ENCODE data around the gene CCL7. TPM values are rescaled to one million over a fixed set of nuclear protein-coding genes. Genes with fewer than 3 reads are reported as not detected.

CCL7 gene
- total and polyA plus RNA-seq, 9 of the 15 experiments (the other 6 are each of a cell fraction or from before 2014, with no cell fraction given), result not detected

- no peaks in the 10 kb centered on the region for H3K36me3 ChIP-seq (ENCODE audit: control insufficient read depth, insufficient read depth, low read length)
- in situ Hi-C loops (cut with MboI) (no loop called here), intact Hi-C loops (cut with micrococcal nuclease) (no loop called here)
- H3K9me3 ChIP-seq (replicated peaks; ENCODE audit: control insufficient read depth, insufficient read depth, low read depth, low read length), result no peaks in the 10 kb centered on the region
- CTCF ChIA-PET (ENCODE audit: low intra/inter-chr PET ratio), result no interaction called here
- no peak overlapping the region for H3K27ac ChIP-seq (ENCODE audit: extremely low read depth, low read depth, low read length)
- H3K79me2 ChIP-seq (ENCODE audit: control insufficient read depth, insufficient read depth, low read length), result no peaks in the 10 kb centered on the region
- no peak for ATAC-seq
- POLR2A ChIA-PET, result no interaction called here
- H3K9me1 ChIP-seq (ENCODE audit: control insufficient read depth, insufficient read depth, low read length), result no peaks in the 10 kb centered on the region
- no peaks in the 10 kb centered on the region; a peak in 1 of 5 replicates for H3K27me3 ChIP-seq (ENCODE audit: control insufficient read depth in 2 of 2, insufficient read depth in 2 of 2, low read length in 2 of 2)
- WGBS (ENCODE audit: insufficient coverage, low coverage, missing lambda C conversion rate), result 0% methylated on average over 1 of the region's 1 CpG
- H3K4me2 ChIP-seq (ENCODE audit: insufficient read depth, low read length), result no peak overlapping the region
- no TSS peak for BruUV-seq (replicated peaks)
- no peak overlapping the region for H3K4me3 ChIP-seq
- H3K4me1 ChIP-seq (replicated peaks in 1 of 2; ENCODE audit: control insufficient read depth in 2 of 2, insufficient read depth in 2 of 2, low read length in 2 of 2), result peaks cover 0 to 9% of the 10 kb centered on the region in 2 experiments; a peak in 4 of 5 replicates
- no peak overlapping the region for H2AFZ ChIP-seq (ENCODE audit: low read depth, low read length)
- no peak for FAIRE-seq
- no peak overlapping the region for H3K9ac ChIP-seq (ENCODE audit: insufficient read depth in 1 of 2, low read depth in 2 of 2, low read length in 2 of 2)
- no peak for DNase-seq (ENCODE audit: extremely low read depth in 1 of 4, low spot score in 3 of 4)
- TF ChIP-seq SPI1 (IDR thresholded peaks at IDR 0.05; ENCODE audit: borderline replicate concordance, low read depth, low read length) (no peak), ZBTB43 (CRISPR knock-in tag; IDR thresholded peaks at IDR 0.05) (no peak), NFIX (CRISPR knock-in tag; IDR thresholded peaks at IDR 0.05; ENCODE audit: low read depth) (no peak), ZNF75A (CRISPR knock-in tag; IDR thresholded peaks at IDR 0.05) (no peak), ZFP30 (CRISPR knock-in tag; IDR thresholded peaks at IDR 0.05; ENCODE audit: borderline replicate concordance) (no peak), E2F6 (IDR thresholded peaks at IDR 0.05; ENCODE audit: borderline replicate concordance in 1 of 2, extremely low read depth in 1 of 2, insufficient read depth in 1 of 2, insufficient read length in 1 of 2, low read depth in 1 of 2, low read length in 1 of 2, poor library complexity in 1 of 2, severe bottlenecking in 1 of 2) (no peak), CSDE1 (IDR thresholded peaks at IDR 0.05) (no peak), SMARCA5 (IDR thresholded peaks at IDR 0.05) (no peak), ZNF764 (CRISPR knock-in tag; IDR thresholded peaks at IDR 0.05; ENCODE audit: low read depth) (no peak), ATF1 (CRISPR knock-in tag; IDR thresholded peaks at IDR 0.05) (no peak), ATF1 (tag; IDR thresholded peaks at IDR 0.05) (no peak), ZNF224 (CRISPR knock-in tag; IDR thresholded peaks at IDR 0.05) (no peak), HDGF (IDR thresholded peaks at IDR 0.05) (no peak)
- TF ChIP-seq, protein P1, sequence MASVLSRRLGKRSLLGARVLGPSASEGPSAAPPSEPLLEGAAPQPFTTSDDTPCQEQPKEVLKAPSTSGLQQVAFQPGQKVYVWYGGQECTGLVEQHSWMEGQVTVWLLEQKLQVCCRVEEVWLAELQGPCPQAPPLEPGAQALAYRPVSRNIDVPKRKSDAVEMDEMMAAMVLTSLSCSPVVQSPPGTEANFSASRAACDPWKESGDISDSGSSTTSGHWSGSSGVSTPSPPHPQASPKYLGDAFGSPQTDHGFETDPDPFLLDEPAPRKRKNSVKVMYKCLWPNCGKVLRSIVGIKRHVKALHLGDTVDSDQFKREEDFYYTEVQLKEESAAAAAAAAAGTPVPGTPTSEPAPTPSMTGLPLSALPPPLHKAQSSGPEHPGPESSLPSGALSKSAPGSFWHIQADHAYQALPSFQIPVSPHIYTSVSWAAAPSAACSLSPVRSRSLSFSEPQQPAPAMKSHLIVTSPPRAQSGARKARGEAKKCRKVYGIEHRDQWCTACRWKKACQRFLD (CRISPR knock-in tag; IDR thresholded peaks at IDR 0.05), result no peak
- TF ChIP-seq, protein P2, sequence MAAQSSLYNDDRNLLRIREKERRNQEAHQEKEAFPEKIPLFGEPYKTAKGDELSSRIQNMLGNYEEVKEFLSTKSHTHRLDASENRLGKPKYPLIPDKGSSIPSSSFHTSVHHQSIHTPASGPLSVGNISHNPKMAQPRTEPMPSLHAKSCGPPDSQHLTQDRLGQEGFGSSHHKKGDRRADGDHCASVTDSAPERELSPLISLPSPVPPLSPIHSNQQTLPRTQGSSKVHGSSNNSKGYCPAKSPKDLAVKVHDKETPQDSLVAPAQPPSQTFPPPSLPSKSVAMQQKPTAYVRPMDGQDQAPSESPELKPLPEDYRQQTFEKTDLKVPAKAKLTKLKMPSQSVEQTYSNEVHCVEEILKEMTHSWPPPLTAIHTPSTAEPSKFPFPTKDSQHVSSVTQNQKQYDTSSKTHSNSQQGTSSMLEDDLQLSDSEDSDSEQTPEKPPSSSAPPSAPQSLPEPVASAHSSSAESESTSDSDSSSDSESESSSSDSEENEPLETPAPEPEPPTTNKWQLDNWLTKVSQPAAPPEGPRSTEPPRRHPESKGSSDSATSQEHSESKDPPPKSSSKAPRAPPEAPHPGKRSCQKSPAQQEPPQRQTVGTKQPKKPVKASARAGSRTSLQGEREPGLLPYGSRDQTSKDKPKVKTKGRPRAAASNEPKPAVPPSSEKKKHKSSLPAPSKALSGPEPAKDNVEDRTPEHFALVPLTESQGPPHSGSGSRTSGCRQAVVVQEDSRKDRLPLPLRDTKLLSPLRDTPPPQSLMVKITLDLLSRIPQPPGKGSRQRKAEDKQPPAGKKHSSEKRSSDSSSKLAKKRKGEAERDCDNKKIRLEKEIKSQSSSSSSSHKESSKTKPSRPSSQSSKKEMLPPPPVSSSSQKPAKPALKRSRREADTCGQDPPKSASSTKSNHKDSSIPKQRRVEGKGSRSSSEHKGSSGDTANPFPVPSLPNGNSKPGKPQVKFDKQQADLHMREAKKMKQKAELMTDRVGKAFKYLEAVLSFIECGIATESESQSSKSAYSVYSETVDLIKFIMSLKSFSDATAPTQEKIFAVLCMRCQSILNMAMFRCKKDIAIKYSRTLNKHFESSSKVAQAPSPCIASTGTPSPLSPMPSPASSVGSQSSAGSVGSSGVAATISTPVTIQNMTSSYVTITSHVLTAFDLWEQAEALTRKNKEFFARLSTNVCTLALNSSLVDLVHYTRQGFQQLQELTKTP (IDR thresholded peaks at IDR 0.05; ENCODE audit: low read depth in 1 of 2, partially characterized antibody in 2 of 2), result no peak
- 0 out of 2 replicates have a peak, but pooled peaks cover 2% of the 10 kb centered on the region for H4K20me1 ChIP-seq (replicated peaks; ENCODE audit: control insufficient read depth, insufficient read depth, low read length)
Measured at GRCh38 chr17:34257986-34258326, 12.1 kb upstream of the CCL7 start.
